ENCODE measurements around the gene COX7B2.

COX7B2 gene

GRCh38 chr4:46793036-46793435 is 116.0 kb downstream of the COX7B2 start:
- DNase-seq (ENCODE audit: extremely low read depth, low read depth) = no peak
- TF ChIP-seq CTCF (IDR thresholded peaks at IDR 0.05; ENCODE audit: low read depth, low read length) = no peak

DNA sequence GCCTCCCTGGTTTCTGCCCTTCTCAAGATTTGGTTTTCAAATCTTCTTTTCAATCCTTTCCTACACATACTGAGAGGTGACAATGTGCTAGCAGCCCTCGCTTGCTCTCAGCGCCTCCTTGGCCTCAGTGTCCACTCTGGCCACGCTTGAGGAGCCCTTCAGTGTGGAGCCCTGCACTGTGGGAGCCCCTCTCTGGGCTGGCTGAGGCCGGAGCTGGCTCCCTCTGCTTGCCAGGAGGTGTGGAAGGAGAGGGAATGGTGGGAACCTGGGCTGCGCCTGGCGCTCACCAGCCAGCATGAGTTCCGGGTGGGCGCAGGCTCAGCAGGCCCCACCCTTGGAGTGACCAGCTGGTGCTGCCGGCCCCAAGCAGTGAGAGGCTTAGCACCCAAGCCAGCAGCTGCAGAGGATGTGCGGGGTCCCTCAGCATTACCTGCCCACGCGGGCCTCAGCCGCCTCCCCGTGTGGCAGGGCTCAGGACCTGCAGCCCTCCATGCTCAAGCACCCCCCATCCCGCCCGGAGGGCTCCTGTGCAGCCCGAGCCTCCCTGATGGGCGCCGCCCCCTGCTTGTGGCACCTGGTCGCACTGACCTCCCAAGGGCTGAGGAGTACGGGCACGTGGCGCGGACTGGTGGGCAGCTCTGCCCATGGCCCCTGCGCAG is 127.5 kb downstream of the COX7B2 start:
- TF ChIP-seq CTCF (IDR thresholded peaks at IDR 0.05; ENCODE audit: low read depth, low read length) = no peak
- no peak for DNase-seq (ENCODE audit: extremely low read depth, low read depth)

DNA sequence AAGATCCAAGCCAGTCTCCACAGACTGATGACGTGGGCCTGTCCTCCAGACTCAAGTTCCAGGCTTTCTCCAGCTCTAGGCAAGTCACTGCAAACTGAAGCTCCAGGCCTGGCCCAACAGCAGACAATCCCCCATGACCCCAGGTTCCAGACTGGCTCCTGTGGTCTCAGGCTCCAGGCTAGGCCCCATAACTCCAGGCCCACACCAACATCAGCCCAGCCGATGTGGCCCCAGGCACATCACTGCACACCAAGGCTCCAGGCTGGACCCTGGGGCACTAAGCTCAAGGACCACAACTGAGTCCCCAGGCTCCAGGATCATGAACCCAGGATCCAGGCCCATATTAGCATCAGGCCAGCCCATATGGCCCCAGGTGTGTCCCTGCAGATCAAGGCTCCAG is 143.6 kb downstream of the COX7B2 start:
- no peak for TF ChIP-seq CTCF (IDR thresholded peaks at IDR 0.05; ENCODE audit: low read depth, low read length)
- DNase-seq (ENCODE audit: extremely low read depth, low read depth) = no peak

DNA sequence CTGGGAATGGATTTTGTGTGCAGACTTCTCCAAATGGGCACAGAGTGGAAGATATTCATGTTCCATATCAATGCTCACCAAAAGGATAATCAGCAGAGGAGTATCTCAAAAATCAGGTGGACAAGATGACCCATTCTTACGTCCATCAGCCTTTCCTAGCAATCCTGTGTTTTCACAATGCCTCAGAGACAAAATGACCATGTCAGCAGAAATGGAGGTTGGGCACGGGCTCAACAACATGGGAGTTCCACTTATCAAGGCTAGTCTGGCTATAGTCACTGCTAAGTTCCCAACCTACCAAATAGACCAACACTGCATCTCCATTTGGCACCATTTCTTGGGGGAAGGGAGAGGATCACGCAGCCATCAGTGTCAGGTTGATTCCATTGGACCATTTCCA is 179.0 kb downstream of the COX7B2 start:
- no peak for DNase-seq (ENCODE audit: extremely low read depth, low read depth)
- TF ChIP-seq CTCF (IDR thresholded peaks at IDR 0.05; ENCODE audit: low read depth, low read length) = no peak

- no peak for TF ChIP-seq CTCF (IDR thresholded peaks at IDR 0.05; ENCODE audit: low read depth, low read length)
- no peak for DNase-seq (ENCODE audit: extremely low read depth, low read depth)
These were observed 189.0 kb downstream of the COX7B2 start for GRCh38 chr4:46720055-46720454.

DNA sequence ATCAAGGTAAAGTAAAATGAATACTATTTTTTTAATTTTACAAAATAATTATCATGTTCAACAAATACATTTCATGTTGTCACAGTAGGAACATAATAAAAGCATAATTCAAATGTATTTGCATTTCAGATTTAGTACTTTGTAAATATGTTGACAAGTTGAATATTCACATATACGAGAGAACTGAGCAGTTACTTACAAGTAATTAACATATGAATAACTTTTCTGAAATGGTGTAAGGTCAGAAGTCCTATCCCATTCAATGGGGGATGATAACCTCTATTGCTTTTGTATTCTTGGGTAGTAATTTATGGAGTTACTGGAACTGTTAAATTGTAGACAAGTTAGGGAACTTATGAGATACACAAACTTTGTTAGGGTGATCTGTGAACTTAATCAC is 191.1 kb downstream of the COX7B2 start:
- no peak for TF ChIP-seq CTCF (IDR thresholded peaks at IDR 0.05; ENCODE audit: low read depth, low read length)
- no peak for DNase-seq (ENCODE audit: extremely low read depth, low read depth)

GRCh38 chr4:46715468-46715867 is 193.6 kb downstream of the COX7B2 start:
- no peak for DNase-seq (ENCODE audit: extremely low read depth, low read depth)
- TF ChIP-seq CTCF (IDR thresholded peaks at IDR 0.05; ENCODE audit: low read depth, low read length) = no peak
